ENCODE measurements around the gene KLHL40.

KLHL40 gene

DNA sequence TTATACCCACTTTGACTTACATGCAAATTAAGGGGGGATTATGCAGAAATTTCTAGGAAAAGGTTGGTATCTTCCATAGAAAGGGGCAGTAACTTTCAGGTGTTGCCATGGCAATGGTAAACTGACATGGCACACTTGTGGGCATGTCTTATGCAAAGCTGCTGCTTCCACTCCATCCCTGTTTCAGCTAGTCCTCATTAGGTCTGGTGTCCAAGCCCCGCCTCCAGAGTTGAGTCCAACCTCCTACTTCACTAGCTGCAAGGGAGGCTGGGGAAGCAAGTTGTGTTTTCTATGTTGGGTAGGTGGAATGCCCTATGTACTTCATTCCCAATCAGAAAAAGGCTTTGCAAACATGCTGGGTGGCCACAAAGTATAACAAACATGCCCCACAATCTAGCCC, 14.7 kb upstream of the KLHL40 start:
- H3K4me3 Mint-ChIP-seq: no peak overlapping the region
- H3K9me3 Mint-ChIP-seq: peaks cover 2% of the 10 kb centered on the region
- CTCF ChIA-PET: interaction anchor here (0.7 kb wide), 1 partner anchor 20 kb away, joined by 3 read pairs; no protein-coding TSS in a partner anchor
- no peaks in the 10 kb centered on the region for H3K36me3 Mint-ChIP-seq
- DNase-seq: no peak
- no peaks in the 10 kb centered on the region for H3K4me1 Mint-ChIP-seq
- no peak overlapping the region for H3K27ac Mint-ChIP-seq
- H3K27me3 Mint-ChIP-seq: peaks cover 29% of the 10 kb centered on the region

DNA sequence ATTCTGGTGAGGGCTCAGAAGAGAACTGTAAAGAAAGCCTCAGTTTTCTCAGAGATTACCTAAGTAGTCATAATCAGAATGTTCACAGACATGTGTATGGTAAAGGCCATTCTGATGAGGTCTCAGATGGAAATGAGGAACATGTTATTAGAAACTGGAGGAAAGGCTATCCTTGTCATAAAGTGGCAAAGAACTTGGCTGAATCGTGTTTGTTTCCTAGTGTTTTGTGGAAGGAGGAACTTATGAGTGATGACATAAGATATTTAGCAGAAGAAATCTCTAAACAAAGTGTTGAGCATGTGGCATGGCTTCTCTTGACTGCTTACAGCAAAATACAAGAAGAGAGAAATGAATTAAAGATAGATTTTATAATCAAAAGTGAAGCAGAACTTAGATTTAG, 12.8 kb upstream of the KLHL40 start:
- peaks cover 4% of the 10 kb centered on the region for H3K9me3 Mint-ChIP-seq
- no peaks in the 10 kb centered on the region for H3K4me1 Mint-ChIP-seq
- CTCF ChIA-PET: no interaction called here
- no peak for DNase-seq
- H3K4me3 Mint-ChIP-seq: no peak overlapping the region
- H3K36me3 Mint-ChIP-seq: no peaks in the 10 kb centered on the region
- no peak overlapping the region for H3K27ac Mint-ChIP-seq
- H3K27me3 Mint-ChIP-seq: peaks cover 25% of the 10 kb centered on the region

- Mint-ChIP-seq H3K4me3 (no peak overlapping the region), H3K27me3 (peaks cover 21% of the 10 kb centered on the region)
Observed at GRCh38 chr3:42673082-42673481, 12.3 kb upstream of the KLHL40 start.

DNA sequence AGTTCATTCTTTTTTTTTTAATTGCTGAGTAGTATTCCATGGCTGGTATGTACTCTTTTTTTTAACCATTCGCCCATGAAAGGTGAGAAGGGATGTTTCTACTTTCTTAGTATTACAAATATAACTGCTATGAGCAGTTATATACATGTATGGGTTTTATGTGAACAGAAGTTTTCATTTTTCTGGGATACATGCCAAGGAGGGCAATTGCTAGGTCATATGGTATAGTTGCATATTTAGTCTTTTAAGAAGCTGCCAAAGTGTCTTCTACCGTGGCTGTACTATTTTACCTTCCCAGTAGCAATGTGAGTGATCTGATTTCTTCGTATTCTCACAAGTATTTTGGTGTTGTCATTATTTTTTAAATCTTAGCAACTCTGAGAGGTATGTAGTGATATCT, 11.2 kb upstream of the KLHL40 start:
- no peak overlapping the region for H3K27ac Mint-ChIP-seq
- CTCF ChIA-PET: no interaction called here
- no peak overlapping the region for H3K4me3 Mint-ChIP-seq
- H3K9me3 Mint-ChIP-seq: peaks cover 7% of the 10 kb centered on the region
- H3K27me3 Mint-ChIP-seq: peaks cover 16% of the 10 kb centered on the region
- no peaks in the 10 kb centered on the region for H3K36me3 Mint-ChIP-seq
- DNase-seq: no peak
- H3K4me1 Mint-ChIP-seq: no peaks in the 10 kb centered on the region

More at GRCh38 chr3:42673082-42673481, 12.3 kb upstream of the KLHL40 start:
- no peak for DNase-seq
- Mint-ChIP-seq H3K9me3 (peaks cover 9% of the 10 kb centered on the region), H3K36me3 (no peaks in the 10 kb centered on the region), H3K27ac (no peak overlapping the region), H3K4me1 (no peaks in the 10 kb centered on the region)
- CTCF ChIA-PET: no interaction called here

GRCh38 chr3:42675909-42676308, 9.4 kb upstream of the KLHL40 start:
- CTCF ChIA-PET: no interaction called here

GRCh38 chr3:42678447-42678846, 6.9 kb upstream of the KLHL40 start:
- Mint-ChIP-seq H3K4me3 (no peak overlapping the region), H3K4me1 (no peaks in the 10 kb centered on the region), H3K27ac (no peak overlapping the region), H3K9me3 (peaks cover 7% of the 10 kb centered on the region), H3K36me3 (no peaks in the 10 kb centered on the region), H3K27me3 (peaks cover 17% of the 10 kb centered on the region)
- no peak for DNase-seq
- CTCF ChIA-PET: interaction anchor here (1.0 kb wide), 1 partner anchor 65 kb away, joined by 3 read pairs; no protein-coding TSS in a partner anchor

More at GRCh38 chr3:42675909-42676308, 9.4 kb upstream of the KLHL40 start:
- peaks cover 14% of the 10 kb centered on the region for H3K27me3 Mint-ChIP-seq
- peaks cover 7% of the 10 kb centered on the region for H3K9me3 Mint-ChIP-seq
- no peak overlapping the region for H3K27ac Mint-ChIP-seq
- no peaks in the 10 kb centered on the region for H3K4me1 Mint-ChIP-seq
- H3K4me3 Mint-ChIP-seq: no peak overlapping the region
- no peaks in the 10 kb centered on the region for H3K36me3 Mint-ChIP-seq
- DNase-seq: no peak

GRCh38 chr3:42680271-42680670, 5.1 kb upstream of the KLHL40 start:
- Mint-ChIP-seq H3K36me3 (no peaks in the 10 kb centered on the region), H3K9me3 (peaks cover 7% of the 10 kb centered on the region), H3K4me1 (no peaks in the 10 kb centered on the region), H3K27me3 (peaks cover 21% of the 10 kb centered on the region), H3K4me3 (no peak overlapping the region), H3K27ac (no peak overlapping the region)
- CTCF ChIA-PET: no interaction called here
- no peak for DNase-seq

DNA sequence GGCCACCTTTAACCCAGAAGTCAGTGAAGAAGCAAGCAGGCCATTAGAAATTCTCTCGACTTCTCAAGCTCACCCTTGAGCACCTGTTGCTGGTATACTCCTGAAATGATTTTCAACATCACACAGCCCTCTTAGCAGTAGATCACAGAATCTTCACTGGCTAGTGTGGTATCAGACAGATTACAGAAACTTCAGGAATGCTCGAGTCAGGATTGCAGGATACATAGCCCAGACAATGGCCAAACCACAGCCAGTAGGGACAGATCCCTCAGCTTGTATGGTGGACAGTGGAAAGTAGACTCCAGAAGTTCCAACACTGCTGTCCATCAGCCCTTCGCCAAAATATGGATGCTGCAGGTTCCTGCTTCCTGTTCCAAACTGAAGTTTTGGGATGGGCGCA, 4.5 kb upstream of the KLHL40 start:
- Mint-ChIP-seq H3K4me1 (no peaks in the 10 kb centered on the region), H3K36me3 (no peaks in the 10 kb centered on the region), H3K27me3 (peaks cover 26% of the 10 kb centered on the region), H3K9me3 (peaks cover 6% of the 10 kb centered on the region), H3K4me3 (no peak overlapping the region), H3K27ac (no peak overlapping the region)
- DNase-seq: no peak
- CTCF ChIA-PET: no interaction called here

GRCh38 chr3:42681361-42682038, 3.8 kb upstream of the KLHL40 start:
- H3K36me3 Mint-ChIP-seq: no peaks in the 10 kb centered on the region
- no peak for DNase-seq
- H3K4me3 Mint-ChIP-seq: no peak overlapping the region
- CTCF ChIA-PET: no interaction called here
- peaks cover 29% of the 10 kb centered on the region for H3K27me3 Mint-ChIP-seq
- H3K9me3 Mint-ChIP-seq: peaks cover 4% of the 10 kb centered on the region
- no peaks in the 10 kb centered on the region for H3K4me1 Mint-ChIP-seq
- H3K27ac Mint-ChIP-seq: no peak overlapping the region

GRCh38 chr3:42682301-42683070, 2.9 kb upstream of the KLHL40 start:
- Mint-ChIP-seq H3K27me3 (peaks cover 38% of the 10 kb centered on the region), H3K36me3 (no peaks in the 10 kb centered on the region), H3K4me3 (no peak overlapping the region), H3K27ac (no peak overlapping the region), H3K4me1 (no peaks in the 10 kb centered on the region), H3K9me3 (peaks cover 4% of the 10 kb centered on the region)
- DNase-seq: no peak
- CTCF ChIA-PET: no interaction called here

DNA sequence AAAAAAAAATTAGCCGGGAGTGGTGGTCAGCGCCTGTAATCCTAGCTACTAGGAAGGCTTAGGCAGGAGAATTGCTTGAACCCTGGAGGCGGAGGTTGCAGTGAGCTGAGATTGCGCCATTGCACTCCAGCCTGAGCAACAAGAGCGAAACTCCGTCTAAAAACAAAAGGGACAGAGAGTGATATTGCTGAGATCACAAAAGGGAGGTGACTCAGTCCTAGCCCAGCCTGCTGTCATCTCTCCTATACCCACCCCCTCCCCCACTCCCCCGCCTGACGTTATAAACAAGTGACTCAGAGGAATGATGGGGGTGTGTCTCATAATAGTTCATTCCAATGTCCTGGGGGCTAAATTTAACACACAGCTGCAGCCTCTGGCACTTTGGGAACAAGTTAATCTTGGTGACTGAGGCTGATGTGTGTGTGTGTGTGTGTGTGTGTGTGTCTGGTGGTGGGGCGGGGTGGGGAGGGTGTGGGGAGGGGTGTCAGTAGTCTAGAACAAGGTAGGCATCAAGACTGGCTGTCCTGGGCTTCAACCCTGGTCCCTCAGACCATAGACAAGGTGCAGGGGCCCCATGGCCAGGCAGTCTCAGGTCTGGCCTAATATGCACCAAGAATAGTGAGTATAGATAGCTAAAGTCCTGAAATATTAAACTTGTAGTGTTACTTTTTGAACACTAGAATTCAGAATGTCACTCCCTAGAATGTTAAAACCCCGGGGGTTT, 1.3 kb upstream of the KLHL40 start:
- H3K4me3 Mint-ChIP-seq: no peak overlapping the region
- H3K4me1 Mint-ChIP-seq: no peaks in the 10 kb centered on the region
- CTCF ChIA-PET: no interaction called here
- peaks cover 44% of the 10 kb centered on the region for H3K27me3 Mint-ChIP-seq
- no peak overlapping the region for H3K27ac Mint-ChIP-seq
- H3K9me3 Mint-ChIP-seq: no peaks in the 10 kb centered on the region
- peak; percentile 30 for DNase-seq
- H3K36me3 Mint-ChIP-seq: no peaks in the 10 kb centered on the region

DNA sequence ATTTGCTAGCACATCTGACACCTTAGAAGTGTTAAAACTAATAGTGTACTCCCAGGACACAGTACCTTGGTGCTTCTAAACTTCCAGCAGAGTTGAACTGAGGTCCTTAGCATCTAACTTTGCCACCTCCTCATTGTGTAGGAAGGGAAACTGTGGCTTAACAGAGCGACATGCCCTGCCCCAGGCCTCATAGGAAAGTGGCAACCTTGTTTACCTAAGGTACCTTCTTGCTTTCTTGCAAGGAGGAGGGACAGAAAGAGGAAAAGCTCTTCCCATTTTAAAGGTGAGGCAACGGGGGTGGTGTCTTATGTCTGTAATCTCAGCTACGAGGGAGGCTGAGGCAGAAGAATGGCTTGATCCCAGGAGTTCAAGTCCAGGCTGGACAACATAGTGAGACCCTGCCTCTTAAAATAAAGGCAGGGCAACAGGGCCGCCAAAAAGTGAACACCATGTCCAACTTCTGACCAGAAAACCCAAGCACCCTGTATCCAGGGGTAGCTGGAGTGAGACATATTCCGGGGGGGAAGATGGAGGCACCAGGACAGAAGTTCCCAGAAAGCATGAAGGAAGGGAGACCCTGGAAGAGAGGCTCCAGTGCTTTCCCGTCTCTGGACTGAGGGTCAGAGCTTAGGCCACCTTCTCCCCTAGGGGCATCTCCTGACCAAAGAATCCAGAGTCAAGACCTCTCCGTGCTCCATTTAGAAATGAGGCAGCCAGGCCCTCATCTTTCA, 540 bp upstream of the KLHL40 start:
- Mint-ChIP-seq H3K27me3 (peaks cover 46% of the 10 kb centered on the region), H3K36me3 (no peaks in the 10 kb centered on the region), H3K9me3 (no peaks in the 10 kb centered on the region), H3K4me1 (no peaks in the 10 kb centered on the region), H3K4me3 (no peak overlapping the region), H3K27ac (no peak overlapping the region)
- CTCF ChIA-PET: no interaction called here
- no peak for DNase-seq

GRCh38 chr3:42685891-42686820, 819 bp downstream of the KLHL40 start:
- H3K27me3 Mint-ChIP-seq: peaks cover 49% of the 10 kb centered on the region
- H3K36me3 Mint-ChIP-seq: no peaks in the 10 kb centered on the region
- H3K4me1 Mint-ChIP-seq: no peaks in the 10 kb centered on the region
- no peak for DNase-seq
- CTCF ChIA-PET: no interaction called here
- no peak overlapping the region for H3K27ac Mint-ChIP-seq
- no peaks in the 10 kb centered on the region for H3K9me3 Mint-ChIP-seq
- H3K4me3 Mint-ChIP-seq: no peak overlapping the region

Data from activated naive CD4-positive, alpha-beta T cell treated with anti-CD3 and anti-CD28 coated beads, Interleukin-2, amount 10 ng/mL, durations not matched to agents 7 days and 5 days (primary cell).